NK-92 treated with Interleukin-12 subunit alpha and Interleukin-12 subunit beta, amount 100 ng/mL, for 24 hours (cell line): ENCODE data around the gene PRKX.
"Not testable (repeated sequence)": the region's sequence is repeated elsewhere in the genome, so short reads cannot be mapped to it uniquely, and the experiment has no call there.

ENCODE experiments used
- DNase-seq: peaks from one replicate; lab custom pipeline; 2025; lab: John Stamatoyannopoulos, UW

The PRKX gene

DNA sequence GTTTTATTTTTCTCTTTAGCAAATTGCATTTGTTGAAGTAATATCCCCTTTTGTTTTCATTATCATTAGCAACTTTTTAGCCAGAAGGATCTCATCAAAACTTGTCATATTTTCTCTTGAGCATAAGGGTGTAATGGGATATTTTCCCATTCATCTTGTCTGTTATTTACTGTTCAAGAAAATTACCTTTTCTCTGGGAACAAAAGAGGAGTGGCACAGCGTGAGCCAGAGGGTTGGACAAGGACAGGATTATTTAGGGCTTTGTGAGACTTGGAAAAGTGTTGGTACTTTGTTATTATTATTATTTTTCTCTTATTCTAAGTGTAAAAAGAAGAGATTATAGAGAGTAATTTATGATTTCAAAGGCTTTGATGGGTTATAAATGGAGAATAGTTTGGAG, 135.9 kb downstream of the PRKX start:
- no peak for DNase-seq

DNA sequence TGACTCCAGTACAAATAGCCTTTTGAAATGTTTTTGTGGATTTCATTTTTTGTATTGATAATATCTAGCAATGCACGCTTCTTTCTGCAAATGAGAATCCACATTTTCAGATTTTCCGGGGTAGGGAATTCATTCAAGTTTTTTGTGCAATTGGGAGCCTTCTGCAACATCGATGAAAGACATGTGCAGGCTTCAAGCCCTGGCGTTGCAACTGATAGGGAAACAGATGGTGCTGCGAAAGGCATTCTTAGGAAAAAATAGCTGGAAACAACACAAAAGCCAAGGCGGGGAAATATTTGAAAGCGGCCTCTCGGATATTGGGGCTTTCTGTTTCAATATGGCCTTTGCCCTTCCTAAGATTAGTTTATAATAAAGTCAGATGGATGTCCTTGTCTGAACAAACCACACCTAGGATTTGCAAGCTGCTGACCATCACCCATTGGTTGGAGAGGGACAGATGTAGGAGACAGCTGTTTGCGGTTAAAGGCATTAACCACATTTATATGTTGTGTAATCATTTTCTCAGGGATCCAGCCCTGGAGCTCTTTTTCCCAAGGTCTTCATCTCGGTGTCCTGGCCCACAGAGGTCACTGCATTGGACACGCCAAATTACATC, 136.5 kb downstream of the PRKX start:
- no peak for DNase-seq

DNA sequence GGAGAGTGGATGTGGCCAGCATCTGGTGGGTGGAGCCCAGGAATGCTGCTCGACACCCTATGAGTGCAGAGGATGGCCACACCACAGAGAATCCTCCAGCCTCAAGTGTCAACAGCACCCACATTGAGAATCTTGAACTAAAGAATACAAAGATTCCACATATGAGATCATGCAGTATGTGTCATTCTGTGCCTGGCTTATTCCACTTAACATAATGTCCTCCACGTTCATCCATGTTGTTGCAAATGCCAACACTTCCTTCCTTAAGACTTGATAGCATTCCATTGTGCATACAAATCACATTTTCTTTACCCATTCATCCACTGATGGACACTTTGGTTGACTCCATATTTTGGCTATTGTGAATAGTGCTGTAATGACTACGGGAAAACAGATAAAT, 145.8 kb downstream of the PRKX start:
- DNase-seq, result no peak

DNA sequence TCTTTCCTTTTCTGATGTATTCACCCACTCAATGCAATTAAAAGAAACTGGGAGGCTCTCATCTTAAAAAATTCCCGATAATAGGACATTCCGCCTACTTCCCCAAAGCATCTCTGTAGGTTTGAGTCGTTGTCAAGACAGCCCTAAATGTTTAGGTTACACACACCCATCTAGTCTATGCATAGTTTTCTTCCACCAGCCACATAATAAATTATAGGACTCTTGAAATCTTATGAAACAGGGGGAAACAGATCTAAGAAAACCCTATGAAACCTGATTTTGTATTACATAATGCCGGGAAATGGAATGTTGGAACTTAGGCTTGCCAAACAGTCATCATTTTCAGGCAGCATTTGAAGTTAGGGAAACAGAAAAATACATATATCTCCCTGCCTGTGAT, 150.0 kb downstream of the PRKX start:
- DNase-seq, result no peak

DNA sequence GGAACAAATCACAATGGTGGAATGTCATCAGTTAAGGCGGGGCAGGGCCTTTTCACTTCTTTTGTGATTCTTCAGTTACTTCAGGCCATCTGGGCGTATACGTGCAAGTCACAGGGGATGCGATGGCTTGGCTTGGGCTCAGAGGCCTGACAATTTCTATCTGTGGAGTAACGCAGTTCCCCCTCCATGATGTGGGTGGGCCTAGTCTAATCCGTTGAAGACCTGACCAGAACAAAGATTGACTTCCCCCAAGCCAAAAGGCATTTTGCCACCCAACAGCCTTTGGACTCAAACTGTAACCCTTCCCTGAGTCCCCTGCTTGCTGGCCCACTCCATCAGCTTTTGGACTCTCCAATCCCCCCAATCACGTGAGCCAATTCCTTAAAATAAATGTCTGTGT, 153.4 kb downstream of the PRKX start:
- DNase-seq, result not testable (repeated sequence)
